Keratinocyte (primary cell): ENCODE measurements around the gene DMRTB1.

Experiments
- EZH2 ChIP-seq: IDR thresholded peaks from one replicate; pipeline ENCODE4 v1.6.1; 2012; ENCODE audit warnings: inconsistent platforms, mild to moderate bottlenecking, low read length, moderate library complexity
- TF ChIP-seq, protein P1 (sequence below), 3 experiments: IDR thresholded peaks in 1 of 3; conservative IDR thresholded peaks in 1 of 3; optimal IDR thresholded peaks in 1 of 3; 2 replicates in 2 of 3; 3 replicates in 1 of 3; pipeline versions ENCODE3 to v1.5.1; 2011; ENCODE audit warnings: low read length in 3 of 3, mild to moderate bottlenecking in 3 of 3, moderate library complexity in 2 of 3, control low read depth in 1 of 3, inconsistent platforms in 1 of 3; ENCODE audit not compliant: insufficient read depth in 2 of 3; ENCODE audit errors: extremely low read depth in 1 of 3

DNA sequence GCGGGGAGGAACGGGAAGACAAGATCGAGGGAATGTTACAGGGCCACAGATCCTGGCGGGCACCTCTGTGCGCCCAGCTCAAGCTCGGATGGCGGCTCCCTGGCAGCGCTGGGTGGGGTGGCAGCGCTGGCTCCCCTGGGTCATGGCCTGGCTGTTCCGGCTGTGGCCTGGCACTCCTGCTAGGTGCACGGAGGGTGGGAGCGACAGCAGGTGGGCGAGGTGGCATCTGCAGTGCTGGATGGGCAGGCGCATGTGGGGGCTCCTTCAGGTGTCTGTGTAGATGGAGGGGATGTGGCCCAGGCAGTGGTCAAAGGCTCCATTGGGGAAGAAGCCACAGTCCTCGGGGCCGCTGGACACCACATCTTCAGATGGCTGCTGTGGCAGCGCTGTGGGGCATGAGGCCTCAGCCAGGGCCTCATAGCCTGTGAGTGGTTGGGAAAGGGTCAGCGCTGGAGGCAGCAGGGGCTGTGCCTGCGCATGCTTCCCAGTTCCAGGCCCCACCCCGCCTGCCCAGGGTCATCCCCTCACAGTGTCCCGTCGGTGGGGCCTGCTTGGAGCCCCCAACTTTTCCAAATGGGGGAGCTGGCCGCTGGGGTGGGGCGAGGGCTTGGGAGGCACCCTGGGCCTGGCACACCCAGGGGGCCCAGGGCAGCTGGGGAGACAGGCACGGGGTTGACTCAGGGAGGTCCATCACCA is 47.3 kb downstream of the DMRTB1 start:
- TF ChIP-seq EZH2, result no peak
- TF ChIP-seq, protein P1, sequence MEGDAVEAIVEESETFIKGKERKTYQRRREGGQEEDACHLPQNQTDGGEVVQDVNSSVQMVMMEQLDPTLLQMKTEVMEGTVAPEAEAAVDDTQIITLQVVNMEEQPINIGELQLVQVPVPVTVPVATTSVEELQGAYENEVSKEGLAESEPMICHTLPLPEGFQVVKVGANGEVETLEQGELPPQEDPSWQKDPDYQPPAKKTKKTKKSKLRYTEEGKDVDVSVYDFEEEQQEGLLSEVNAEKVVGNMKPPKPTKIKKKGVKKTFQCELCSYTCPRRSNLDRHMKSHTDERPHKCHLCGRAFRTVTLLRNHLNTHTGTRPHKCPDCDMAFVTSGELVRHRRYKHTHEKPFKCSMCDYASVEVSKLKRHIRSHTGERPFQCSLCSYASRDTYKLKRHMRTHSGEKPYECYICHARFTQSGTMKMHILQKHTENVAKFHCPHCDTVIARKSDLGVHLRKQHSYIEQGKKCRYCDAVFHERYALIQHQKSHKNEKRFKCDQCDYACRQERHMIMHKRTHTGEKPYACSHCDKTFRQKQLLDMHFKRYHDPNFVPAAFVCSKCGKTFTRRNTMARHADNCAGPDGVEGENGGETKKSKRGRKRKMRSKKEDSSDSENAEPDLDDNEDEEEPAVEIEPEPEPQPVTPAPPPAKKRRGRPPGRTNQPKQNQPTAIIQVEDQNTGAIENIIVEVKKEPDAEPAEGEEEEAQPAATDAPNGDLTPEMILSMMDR (optimal IDR thresholded peaks at IDR 0.05 in 1 of 3, IDR thresholded peaks at IDR 0.05 in 1 of 3, conservative IDR thresholded peaks at IDR 0.05 in 1 of 3; ENCODE audit: extremely low read depth in 1 of 3, insufficient read depth in 2 of 3, low read length in 3 of 3), result no peak
